K562 (cell line): Measurements from ENCODE around the gene ZNF280D. TPM values are rescaled to one million over a fixed set of nuclear protein-coding genes. Genes with fewer than 3 reads are reported as not detected.

Experiments
- ELF4 ChIP-seq: fragments of 450-650 bp; formaldehyde crosslinking; IDR thresholded peaks from 2 replicates; pipeline ENCODE4 v1.4.0; 2022; ENCODE audit warnings: missing genetic modification characterization
- FOSL1 ChIP-seq: fragments of 200-800 bp; sonication (Bioruptor generic); conservative IDR thresholded peaks from 2 replicates; pipeline ENCODE4 v1.6.1; 2016; ENCODE audit warnings: missing genetic modification characterization, missing compliant biosample characterization
- GTF2B ChIP-seq: IDR thresholded peaks from 2 replicates; pipeline ENCODE4 v1.6.1; 2011; ENCODE audit not compliant: insufficient read length; ENCODE audit errors: extremely low read depth
- GTF2E2 ChIP-seq: fragments of 200-800 bp; sonication (Bioruptor generic); IDR thresholded peaks from 2 replicates; pipeline ENCODE4 v1.6.1; 2016; ENCODE audit warnings: missing genetic modification characterization, missing compliant biosample characterization
- HNRNPK ChIP-seq: fragments of 200-400 bp; formaldehyde crosslinking; IDR thresholded peaks from one replicate; pipeline ENCODE4 v1.6.1; 2018; ENCODE audit warnings: mild to moderate bottlenecking, low read depth, low read length; ENCODE audit not compliant: poor library complexity, severe bottlenecking
- POU5F1 ChIP-seq: fragments of 150-350 bp; IDR thresholded peaks from 2 replicates; pipeline ENCODE4 v1.6.1; 2014; ENCODE audit warnings: borderline replicate concordance, low read length, low read depth, mild to moderate bottlenecking; ENCODE audit not compliant: partially characterized antibody
- SMC3 ChIP-seq: conservative IDR thresholded peaks from 2 replicates; pipeline ENCODE4 v1.6.1; 2011; ENCODE audit warnings: low read depth, low read length, improper control_type of control experiment; ENCODE audit not compliant: insufficient read depth
- ZBTB12 ChIP-seq: fragments of 250-450 bp; sonication (Bioruptor Pico); IDR thresholded peaks from 2 replicates; pipeline ENCODE4 v1.4.0; 2020
- ZNF347 ChIP-seq: fragments of 450-650 bp; formaldehyde crosslinking; IDR thresholded peaks from 2 replicates; pipeline ENCODE4 v1.4.0; 2020; ENCODE audit warnings: low read depth, mild to moderate bottlenecking, moderate library complexity
- ZNF398 ChIP-seq: fragments of 250-450 bp; sonication (Bioruptor Pico); IDR thresholded peaks from 2 replicates; pipeline ENCODE4 v1.8.0; 2021; ENCODE audit warnings: moderate library complexity, mild to moderate bottlenecking, inconsistent platforms
- ZNF408 ChIP-seq: fragments of 250-450 bp; sonication (Bioruptor Pico); IDR thresholded peaks from 2 replicates; pipeline ENCODE4 v1.4.0; 2020; ENCODE audit warnings: low read depth, mild to moderate bottlenecking, moderate library complexity
- ZNF431 ChIP-seq: sonication (generic); formaldehyde crosslinking; IDR thresholded peaks from 2 replicates; pipeline ENCODE4 v1.8.0; 2022; ENCODE audit warnings: mild to moderate bottlenecking, missing genetic modification reagents
- polyA plus RNA-seq, 8 experiments: library from polyadenylated mRNA; depleted of rRNA in 4 of 8; stranded (reverse) in 5 of 8; unstranded in 3 of 8; fragments of >200 nt; fragmentation: Nextera tagmentation in 2 of 8; fragmentation: Illumina TruSeq in 1 of 8; extraction: Ambion mirVana in 2 of 8; extraction: Trizol in 1 of 8; gene quantifications; 2 replicates each; pipeline versions ENCODE4 v1.2.1 to v1.2.3, GENCODE V29; 2011 to 2014; ENCODE audit warnings: inconsistent platforms in 1 of 8, missing spikeins in 1 of 8
- total RNA-seq, 7 experiments: library from RNA; depleted of rRNA in 6 of 7; stranded (reverse); fragments of >200 nt in 6 of 7; fragmentation: Illumina TruSeq in 2 of 7; extraction: Trizol in 2 of 7; gene quantifications; 2 replicates each; pipeline versions ENCODE4 v1.2.1 to v1.2.3, GENCODE V29; 2011 to 2021; ENCODE audit warnings: low replicate concordance in 1 of 7
- TF ChIP-seq, protein P1 (sequence below): fragments of 250-450 bp; sonication (Bioruptor Pico); IDR thresholded peaks from 2 replicates; pipeline ENCODE4 v1.8.0; 2021; ENCODE audit warnings: borderline replicate concordance, mild to moderate bottlenecking, moderate library complexity; ENCODE audit not compliant: poor library complexity, severe bottlenecking
- TF ChIP-seq, protein P2 (sequence below), 2 experiments: fragments of 450-650 bp in 1 of 2; sonication (generic) in 1 of 2; formaldehyde crosslinking; conservative IDR thresholded peaks; 2 replicates each; pipeline versions ENCODE4 v1.4.0 to v1.8.1; 2020 to 2022; ENCODE audit warnings: mild to moderate bottlenecking in 1 of 2, missing genetic modification reagents in 1 of 2
- TF ChIP-seq, protein P3 (sequence below): fragments of 450-650 bp; IDR thresholded peaks from 2 replicates; pipeline ENCODE4 v1.6.1; 2016; ENCODE audit warnings: low read depth, mild to moderate bottlenecking, moderate library complexity

The ZNF280D gene
- total and polyA plus RNA-seq, 9 of the 15 experiments (the other 6 are each of a cell fraction or from before 2014, with no cell fraction given): 8.3 to 21.8 (median 18.4) TPM

DNA sequence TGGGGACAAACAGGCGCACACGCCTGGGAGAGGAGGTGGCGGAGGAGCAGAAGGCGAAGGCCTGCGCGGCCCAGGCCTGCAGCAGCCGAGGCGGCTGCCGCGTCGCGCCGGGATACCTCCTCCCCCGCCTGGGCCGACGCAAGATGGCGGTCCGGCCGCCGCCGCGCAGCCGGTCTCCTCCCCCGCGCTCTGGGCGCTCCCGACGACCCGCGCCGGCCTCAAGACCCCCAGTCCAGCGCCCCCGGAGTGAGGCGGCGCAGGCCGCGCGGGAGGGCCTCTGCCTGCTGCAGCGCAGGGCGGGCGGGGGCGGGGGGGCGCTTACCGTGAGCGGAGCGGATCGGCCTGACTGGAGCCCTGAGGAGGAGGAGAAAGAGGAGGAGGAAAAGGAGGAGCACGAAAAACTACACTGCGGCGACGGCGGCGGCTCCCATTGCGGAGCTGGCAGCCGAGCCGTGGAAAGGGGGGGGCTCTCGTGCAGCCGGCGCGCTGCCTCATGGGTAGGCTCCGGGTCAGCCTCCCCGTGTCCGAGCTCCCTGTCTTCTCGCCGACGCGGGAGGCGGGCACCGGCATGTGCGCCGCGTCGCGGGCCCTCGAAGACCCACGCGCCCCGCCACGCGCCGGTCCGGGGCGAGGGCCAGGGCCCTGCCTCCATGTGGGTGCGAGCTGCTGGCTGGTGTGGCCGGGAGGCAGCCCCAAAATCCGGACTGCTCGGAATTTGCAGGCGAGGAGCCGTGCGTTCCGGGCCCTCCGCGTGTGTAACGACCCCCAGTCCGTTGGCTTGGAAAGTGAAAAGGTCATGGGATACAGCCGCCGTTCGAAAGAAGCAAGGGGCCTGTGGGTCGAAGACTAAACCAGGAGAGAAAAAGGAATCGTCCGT, at the start of gene ZNF280D (continued):
- TF ChIP-seq, protein P1, sequence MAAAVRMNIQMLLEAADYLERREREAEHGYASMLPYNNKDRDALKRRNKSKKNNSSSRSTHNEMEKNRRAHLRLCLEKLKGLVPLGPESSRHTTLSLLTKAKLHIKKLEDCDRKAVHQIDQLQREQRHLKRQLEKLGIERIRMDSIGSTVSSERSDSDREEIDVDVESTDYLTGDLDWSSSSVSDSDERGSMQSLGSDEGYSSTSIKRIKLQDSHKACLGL (CRISPR knock-in tag): peak; percentile 49
- TF ChIP-seq FOSL1 (peak; percentile 50), ELF4 (CRISPR knock-in tag) (no peak), ZBTB12 (CRISPR knock-in tag) (peak; percentile 61), SMC3 (no peak), POU5F1 (no peak), ZNF398 (peak; percentile 44; the same call in 1 of the 2 replicates), GTF2E2 (tag) (peak; percentile 86), HNRNPK (no peak), GTF2B (no peak), ZNF347 (CRISPR knock-in tag) (no peak), ZNF408 (CRISPR knock-in tag) (no peak), ZNF431 (peak; percentile 96)
- TF ChIP-seq, protein P2, sequence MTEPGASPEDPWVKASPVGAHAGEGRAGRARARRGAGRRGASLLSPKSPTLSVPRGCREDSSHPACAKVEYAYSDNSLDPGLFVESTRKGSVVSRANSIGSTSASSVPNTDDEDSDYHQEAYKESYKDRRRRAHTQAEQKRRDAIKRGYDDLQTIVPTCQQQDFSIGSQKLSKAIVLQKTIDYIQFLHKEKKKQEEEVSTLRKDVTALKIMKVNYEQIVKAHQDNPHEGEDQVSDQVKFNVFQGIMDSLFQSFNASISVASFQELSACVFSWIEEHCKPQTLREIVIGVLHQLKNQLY (CRISPR knock-in tag; conservative IDR thresholded peaks at IDR 0.05): peak in 1 of 2 experiments; percentile 99; a peak in 2 of 4 replicates
- TF ChIP-seq, protein P3, sequence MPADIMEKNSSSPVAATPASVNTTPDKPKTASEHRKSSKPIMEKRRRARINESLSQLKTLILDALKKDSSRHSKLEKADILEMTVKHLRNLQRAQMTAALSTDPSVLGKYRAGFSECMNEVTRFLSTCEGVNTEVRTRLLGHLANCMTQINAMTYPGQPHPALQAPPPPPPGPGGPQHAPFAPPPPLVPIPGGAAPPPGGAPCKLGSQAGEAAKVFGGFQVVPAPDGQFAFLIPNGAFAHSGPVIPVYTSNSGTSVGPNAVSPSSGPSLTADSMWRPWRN: peak; percentile 63
